ENCODE results near the gene PIP4K2C. TPM values are rescaled to one million over a fixed set of nuclear protein-coding genes. Genes with fewer than 3 reads are reported as not detected.

PIP4K2C gene
- polyA plus RNA-seq, 2 of the 4 experiments (the other 2 are of a cell fraction), result 35.3 to 62.9 TPM

DNA sequence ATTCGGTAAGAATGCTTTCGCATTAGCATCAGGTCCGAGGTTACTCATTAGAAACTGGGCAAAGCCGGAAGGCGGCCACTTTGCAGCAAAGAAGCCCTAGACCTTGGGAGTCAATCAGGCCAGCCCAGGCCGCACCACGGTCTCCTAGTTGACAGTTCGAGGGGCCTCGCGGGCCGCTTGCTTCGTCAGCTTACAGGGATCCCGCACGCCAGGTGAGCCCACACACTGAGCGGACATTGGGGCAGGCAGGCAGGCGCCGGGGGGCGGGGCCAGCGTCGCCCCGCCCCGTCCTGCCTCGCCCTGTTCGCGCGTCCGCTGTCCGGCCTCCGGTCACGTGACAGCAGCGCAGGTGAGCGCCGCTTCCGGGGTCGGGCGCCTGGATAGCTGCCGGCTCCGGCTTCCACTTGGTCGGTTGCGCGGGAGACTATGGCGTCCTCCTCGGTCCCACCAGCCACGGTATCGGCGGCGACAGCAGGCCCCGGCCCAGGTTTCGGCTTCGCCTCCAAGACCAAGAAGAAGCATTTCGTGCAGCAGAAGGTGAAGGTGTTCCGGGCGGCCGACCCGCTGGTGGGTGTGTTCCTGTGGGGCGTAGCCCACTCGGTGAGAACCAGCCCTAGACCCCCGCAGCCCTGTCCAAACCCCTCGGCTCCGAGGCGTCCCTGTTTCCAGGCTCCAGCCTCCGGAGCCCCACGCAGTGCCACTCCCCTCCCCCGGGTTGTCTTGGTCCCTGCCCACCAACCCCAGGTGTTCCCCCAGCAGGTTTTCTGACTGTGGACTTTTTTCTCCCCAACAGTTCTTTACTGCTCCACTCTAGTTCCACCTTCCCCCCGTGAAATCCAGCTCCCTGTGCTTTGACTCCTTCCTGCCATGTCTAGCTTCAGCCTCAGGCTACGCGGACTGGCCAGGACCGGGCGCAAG lies at the start of gene PIP4K2C (continued):
- no peak for TF ChIP-seq KDM1A (IDR thresholded peaks at IDR 0.05; ENCODE audit: low read depth)
- no peak for TF ChIP-seq MAFK (IDR thresholded peaks at IDR 0.05; ENCODE audit: partially characterized antibody)
- TF ChIP-seq MAX (IDR thresholded peaks at IDR 0.05), result peak; percentile 69
- no peak for TF ChIP-seq HOXB13 (CRISPR knock-in tag; IDR thresholded peaks at IDR 0.05; ENCODE audit: low read depth)
- TF ChIP-seq POLR2AphosphoS2 (conservative IDR thresholded peaks at IDR 0.05; ENCODE audit: low read length), result no peak
- 0 out of 2 replicates have a peak, but pooled peaks have one; percentile 12 for TF ChIP-seq RFX5 (IDR thresholded peaks at IDR 0.05)
- no peak for TF ChIP-seq NR3C1 (IDR thresholded peaks at IDR 0.05)
- TF ChIP-seq TP53 (CRISPR knock-in tag; IDR thresholded peaks at IDR 0.05), result no peak
- no peak for TF ChIP-seq RARB (CRISPR knock-in tag; IDR thresholded peaks at IDR 0.05)
- TF ChIP-seq GATA3 (IDR thresholded peaks at IDR 0.05; ENCODE audit: borderline replicate concordance), result no peak
- TF ChIP-seq HOXB5 (CRISPR knock-in tag; IDR thresholded peaks at IDR 0.05), result no peak
- TF ChIP-seq RCOR1 (IDR thresholded peaks at IDR 0.05; ENCODE audit: low read depth, low read length), result no peak

GRCh38 chr12:57541717-57542116 lies 49.3 kb upstream of the PIP4K2C start:
- ChIA-PET CTCF (interaction anchor here (0.7 to 4.4 kb wide), 3 partner anchors 18 to 91 kb away, joined by 3 to 33 read pairs (median 6); partner anchors contain the start of gene B4GALNT1), POLR2A (no interaction called here)
- ATAC-seq (no peak), FAIRE-seq (no peak), DNase-seq (ENCODE audit: low read depth in 1 of 2, low spot score in 1 of 2) (no peak)
- H3K4me1 ChIP-seq, result peaks cover 19% of the 10 kb centered on the region
- TF ChIP-seq CBX2 (IDR thresholded peaks at IDR 0.05; ENCODE audit: borderline replicate concordance, low read depth) (no peak), EP300 (IDR thresholded peaks at IDR 0.05) (no peak), KDM1A (IDR thresholded peaks at IDR 0.05; ENCODE audit: low read depth) (no peak), TFCP2L1 (CRISPR knock-in tag; IDR thresholded peaks at IDR 0.05) (no peak), PHF8 (IDR thresholded peaks at IDR 0.05; ENCODE audit: borderline replicate concordance, low read depth) (no peak), RAD21 (conservative IDR thresholded peaks at IDR 0.05 in 1 of 2, IDR thresholded peaks at IDR 0.05 in 1 of 2) (no peak), RFX5 (IDR thresholded peaks at IDR 0.05) (no peak), NR3C1 (IDR thresholded peaks at IDR 0.05) (no peak)
- no peak overlapping the region for H3K27ac ChIP-seq
- 82% methylated on average over 2 of the region's 2 CpGs for WGBS (ENCODE audit: missing lambda C conversion rate)
- H3K4me3 ChIP-seq, result no peak overlapping the region
- H3K9me3 ChIP-seq, result no peaks in the 10 kb centered on the region
- H3K4me2 ChIP-seq, result no peak overlapping the region

DNA sequence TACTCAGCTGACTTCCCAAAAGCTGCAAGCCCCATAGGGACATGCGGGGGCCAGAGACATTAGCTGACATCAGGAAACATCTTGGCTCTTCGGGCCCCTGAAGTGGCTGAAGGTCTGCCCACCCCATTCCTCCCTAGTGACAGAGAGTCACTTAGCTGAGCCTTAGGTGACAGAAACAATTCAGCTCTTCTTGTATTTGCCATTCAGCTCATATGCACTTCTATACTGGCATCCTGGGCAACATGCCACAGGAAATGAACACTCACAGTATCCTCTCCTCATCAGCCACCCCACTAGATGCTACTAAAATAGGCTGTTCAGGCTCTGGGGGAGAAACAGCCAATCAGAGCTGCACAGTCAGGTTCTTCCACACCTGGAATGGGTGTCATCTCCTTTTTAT lies 47.4 kb upstream of the PIP4K2C start:
- 90% methylated on average over 2 of the region's 2 CpGs for WGBS (ENCODE audit: missing lambda C conversion rate)
- no peak overlapping the region for H3K4me2 ChIP-seq
- CTCF ChIA-PET, result interaction anchor here (1.0 kb wide), 1 partner anchor 11 kb away, joined by 3 read pairs; no protein-coding TSS in a partner anchor
- TF ChIP-seq EHMT2 (IDR thresholded peaks at IDR 0.05; ENCODE audit: low read depth) (no peak), KDM1A (IDR thresholded peaks at IDR 0.05; ENCODE audit: low read depth) (no peak), REST (IDR thresholded peaks at IDR 0.05) (no peak), POLR2AphosphoS2 (conservative IDR thresholded peaks at IDR 0.05; ENCODE audit: low read length) (no peak), HOXB13 (CRISPR knock-in tag; IDR thresholded peaks at IDR 0.05; ENCODE audit: low read depth) (no peak), NR3C1 (IDR thresholded peaks at IDR 0.05) (no peak), CHD2 (IDR thresholded peaks at IDR 0.05; ENCODE audit: low read length, partially characterized antibody) (no peak), SMC3 (IDR thresholded peaks at IDR 0.05) (no peak), POLR2A (IDR thresholded peaks at IDR 0.05; ENCODE audit: low read length) (no peak), HES2 (IDR thresholded peaks at IDR 0.05) (no peak), GATA3 (IDR thresholded peaks at IDR 0.05; ENCODE audit: borderline replicate concordance) (no peak), MYC (IDR thresholded peaks at IDR 0.05; ENCODE audit: borderline replicate concordance, low read length) (no peak), ZNF302 (CRISPR knock-in tag; IDR thresholded peaks at IDR 0.05) (no peak), RCOR1 (IDR thresholded peaks at IDR 0.05; ENCODE audit: low read depth, low read length) (no peak), BHLHE40 (IDR thresholded peaks at IDR 0.05; ENCODE audit: low read depth, low read length) (no peak), ZFP36 (IDR thresholded peaks at IDR 0.05; ENCODE audit: borderline replicate concordance, partially characterized antibody) (no peak), HOXA7 (CRISPR knock-in tag; IDR thresholded peaks at IDR 0.05) (no peak)
- TF ChIP-seq, protein P1, sequence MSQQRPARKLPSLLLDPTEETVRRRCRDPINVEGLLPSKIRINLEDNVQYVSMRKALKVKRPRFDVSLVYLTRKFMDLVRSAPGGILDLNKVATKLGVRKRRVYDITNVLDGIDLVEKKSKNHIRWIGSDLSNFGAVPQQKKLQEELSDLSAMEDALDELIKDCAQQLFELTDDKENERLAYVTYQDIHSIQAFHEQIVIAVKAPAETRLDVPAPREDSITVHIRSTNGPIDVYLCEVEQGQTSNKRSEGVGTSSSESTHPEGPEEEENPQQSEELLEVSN (IDR thresholded peaks at IDR 0.05; ENCODE audit: borderline replicate concordance, low read depth), result no peak

More for the DNA sequence above, 47.4 kb upstream of the PIP4K2C start:
- Histone ChIP-seq H3K4me3 (no peak overlapping the region), H3K27ac (no peak overlapping the region), H3K9me3 (no peaks in the 10 kb centered on the region), H3K4me1 (peaks cover 22% of the 10 kb centered on the region)
- DNase-seq (ENCODE audit: low read depth in 1 of 2, low spot score in 1 of 2) (no peak), ATAC-seq (no peak), FAIRE-seq (no peak)
- POLR2A ChIA-PET, result no interaction called here

Data from A549 (cell line).